ENCODE results near the gene GALNT16.

GALNT16 gene

GRCh38 chr14:69355607-69356281, 95.8 kb downstream of the GALNT16 start:
- no peak for DNase-seq (ENCODE audit: low read depth in 1 of 2, low spot score in 1 of 2)
- no peak for TF ChIP-seq GABPA (IDR thresholded peaks at IDR 0.05; ENCODE audit: low read depth)
- H3K4me3 ChIP-seq (replicated peaks; ENCODE audit: insufficient read depth, low read length), result no peak overlapping the region
- no peaks in the 10 kb centered on the region for H3K27me3 ChIP-seq (ENCODE audit: insufficient read depth, poor library complexity, severe bottlenecking)
- H3K27ac ChIP-seq (replicated peaks), result no peak overlapping the region

DNA sequence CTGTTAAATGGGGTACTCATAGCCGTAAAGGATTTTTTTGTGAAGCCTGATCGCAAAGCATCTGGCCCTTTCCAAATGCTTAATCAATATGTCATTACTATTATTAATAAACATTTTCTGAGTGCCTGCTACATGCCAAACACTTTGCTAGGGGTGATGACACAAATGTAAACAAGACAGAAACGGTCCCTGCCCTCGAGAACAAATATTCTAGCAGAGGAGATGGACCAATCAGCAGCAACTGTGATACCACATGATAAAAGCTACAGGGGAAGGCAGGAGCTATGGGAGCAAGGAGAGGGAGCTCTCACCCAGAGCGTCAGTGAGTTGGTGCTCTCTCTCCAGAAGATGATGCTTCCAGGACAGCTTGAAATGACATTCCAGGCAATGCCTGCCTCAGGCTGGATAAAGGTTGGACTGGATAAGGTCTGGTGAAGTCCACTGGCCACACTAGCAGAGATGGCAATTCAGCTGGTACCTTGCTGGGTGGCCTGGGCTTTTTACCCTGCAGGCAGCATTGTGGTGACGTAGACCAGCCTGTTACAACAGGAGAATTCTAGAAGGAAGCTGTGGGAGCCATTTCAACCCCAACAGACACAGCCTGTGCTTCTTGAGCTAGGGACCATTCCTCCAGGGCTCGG, 97.1 kb downstream of the GALNT16 start:
- Histone ChIP-seq H3K4me3 (replicated peaks; ENCODE audit: insufficient read depth, low read length) (no peak overlapping the region), H3K27ac (replicated peaks) (no peak overlapping the region), H3K27me3 (ENCODE audit: insufficient read depth, poor library complexity, severe bottlenecking) (no peaks in the 10 kb centered on the region)
- TF ChIP-seq CTCF (IDR thresholded peaks at IDR 0.05; ENCODE audit: insufficient read depth, low read length), result no peak
- DNase-seq (ENCODE audit: low read depth in 1 of 2, low spot score in 1 of 2), result no peak

GRCh38 chr14:69357544-69358200, 97.7 kb downstream of the GALNT16 start:
- no peak for TF ChIP-seq POLR2AphosphoS5 (IDR thresholded peaks at IDR 0.05; ENCODE audit: low read depth)
- TF ChIP-seq SPI1 (IDR thresholded peaks at IDR 0.05; ENCODE audit: borderline replicate concordance, low read depth), result no peak
- Histone ChIP-seq H3K4me3 (replicated peaks; ENCODE audit: insufficient read depth, low read length) (no peak overlapping the region), H3K27me3 (ENCODE audit: insufficient read depth, poor library complexity, severe bottlenecking) (no peaks in the 10 kb centered on the region), H3K27ac (replicated peaks) (no peak overlapping the region)
- no peak for DNase-seq (ENCODE audit: low read depth in 1 of 2, low spot score in 1 of 2)

- no peak for TF ChIP-seq REST (IDR thresholded peaks at IDR 0.05; ENCODE audit: insufficient replicate concordance, low read depth)
- no peak for TF ChIP-seq SPI1 (IDR thresholded peaks at IDR 0.05; ENCODE audit: borderline replicate concordance, low read depth)
- TF ChIP-seq GABPA (IDR thresholded peaks at IDR 0.05; ENCODE audit: low read depth), result no peak
- TF ChIP-seq POLR2AphosphoS5 (IDR thresholded peaks at IDR 0.05; ENCODE audit: low read depth), result no peak
- no peak for TF ChIP-seq CTCF (IDR thresholded peaks at IDR 0.05; ENCODE audit: insufficient read depth, low read length)
- DNase-seq (ENCODE audit: low read depth in 1 of 2, low spot score in 1 of 2), result no peak
- Histone ChIP-seq H3K4me3 (replicated peaks; ENCODE audit: insufficient read depth, low read length) (no peak overlapping the region), H3K27me3 (ENCODE audit: insufficient read depth, poor library complexity, severe bottlenecking) (no peaks in the 10 kb centered on the region), H3K27ac (replicated peaks) (no peak overlapping the region)
Observed at GRCh38 chr14:69358233-69358963, 98.4 kb downstream of the GALNT16 start.

- no peak for TF ChIP-seq REST (IDR thresholded peaks at IDR 0.05; ENCODE audit: insufficient replicate concordance, low read depth)
- no peak for TF ChIP-seq GABPA (IDR thresholded peaks at IDR 0.05; ENCODE audit: low read depth)
- TF ChIP-seq SPI1 (IDR thresholded peaks at IDR 0.05; ENCODE audit: borderline replicate concordance, low read depth), result no peak
- no peak for TF ChIP-seq POLR2AphosphoS5 (IDR thresholded peaks at IDR 0.05; ENCODE audit: low read depth)
- TF ChIP-seq CTCF (IDR thresholded peaks at IDR 0.05; ENCODE audit: insufficient read depth, low read length), result no peak
- H3K4me3 ChIP-seq (replicated peaks; ENCODE audit: insufficient read depth, low read length), result no peak overlapping the region
- no peak overlapping the region for H3K27ac ChIP-seq (replicated peaks)
- no peak for DNase-seq (ENCODE audit: low read depth in 1 of 2, low spot score in 1 of 2)
- no peaks in the 10 kb centered on the region for H3K27me3 ChIP-seq (ENCODE audit: insufficient read depth, poor library complexity, severe bottlenecking)
Observed at GRCh38 chr14:69358966-69359365, 99.0 kb downstream of the GALNT16 start.
